NOMO-1 (cell line): ENCODE data around the gene AWAT2.
A peak's percentile ranks its signal among the peaks of the same experiment; 100 is the strongest.

Experiments
- DNase-seq, 2 experiments: peaks; one replicate each; lab custom pipeline; 2025; ENCODE audit not compliant: unreplicated experiment in 2 of 2; lab: John Stamatoyannopoulos, UW

AWAT2 gene

DNA sequence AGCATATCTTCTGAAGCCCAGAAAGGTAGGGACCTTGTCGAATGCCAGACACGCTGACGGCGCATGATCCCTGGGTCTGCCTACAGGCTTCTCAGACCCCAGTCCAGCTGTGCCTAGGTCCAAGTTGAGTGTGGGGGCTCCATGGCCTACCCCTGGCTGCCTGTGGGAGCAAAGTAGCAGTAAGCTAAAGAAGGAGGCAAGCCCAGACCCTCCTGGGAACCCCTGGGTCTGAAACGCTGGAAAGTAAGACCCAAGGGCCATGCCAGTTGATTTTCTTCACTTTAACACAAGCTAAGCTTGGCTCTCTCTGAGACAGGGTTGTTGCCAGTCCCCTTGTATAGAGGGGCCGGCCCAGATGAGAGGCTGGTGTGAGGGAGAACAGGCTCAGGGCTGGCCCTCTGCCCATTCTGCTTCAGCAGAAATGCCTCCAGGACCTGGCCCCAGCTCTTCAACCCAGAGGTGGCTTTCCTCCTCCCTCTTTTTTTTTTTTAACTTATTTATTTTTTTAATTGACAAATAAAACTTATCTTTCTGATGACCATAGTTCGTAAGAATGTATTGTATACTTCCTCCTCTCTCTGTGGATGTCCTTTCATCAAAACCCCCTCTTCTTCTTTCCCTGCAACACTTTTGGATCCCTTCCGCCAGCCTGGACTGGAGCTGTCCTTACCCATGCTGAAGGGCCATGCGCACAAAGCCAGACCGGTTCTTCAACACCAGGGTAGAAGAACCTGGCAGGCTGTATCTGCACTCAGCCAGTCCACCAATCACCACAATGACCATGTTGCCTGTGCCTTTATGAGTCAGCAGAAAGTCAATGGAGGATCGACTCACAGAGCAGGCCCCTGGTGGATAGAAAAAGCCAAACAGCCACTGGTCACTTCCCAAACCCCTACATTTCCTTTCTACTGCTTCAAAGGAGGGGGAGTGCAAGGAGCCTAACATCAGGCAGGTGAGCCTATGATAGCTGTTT, 7.1 kb downstream of the AWAT2 start:
- no peak for DNase-seq

DNA sequence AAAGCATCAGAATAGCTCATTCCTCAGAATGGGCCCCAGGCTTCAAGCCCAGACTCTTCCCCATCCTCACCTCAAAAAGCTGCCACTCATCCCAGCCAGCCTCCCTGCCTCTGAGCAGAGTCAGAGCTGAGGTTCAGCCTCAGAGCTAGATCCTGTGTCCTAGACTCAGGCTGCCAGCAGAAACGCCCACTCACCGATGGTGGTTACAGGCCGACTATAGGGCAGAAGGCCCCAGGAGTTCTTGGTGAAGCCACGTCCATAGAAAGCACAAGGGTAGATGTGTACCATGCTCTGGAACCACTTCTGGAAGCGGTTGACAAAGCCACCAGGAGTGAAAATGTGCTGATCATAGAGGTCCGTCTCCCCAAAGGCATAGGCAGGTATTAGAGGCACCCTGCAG, 7.7 kb downstream of the AWAT2 start:
- DNase-seq, result no peak

DNA sequence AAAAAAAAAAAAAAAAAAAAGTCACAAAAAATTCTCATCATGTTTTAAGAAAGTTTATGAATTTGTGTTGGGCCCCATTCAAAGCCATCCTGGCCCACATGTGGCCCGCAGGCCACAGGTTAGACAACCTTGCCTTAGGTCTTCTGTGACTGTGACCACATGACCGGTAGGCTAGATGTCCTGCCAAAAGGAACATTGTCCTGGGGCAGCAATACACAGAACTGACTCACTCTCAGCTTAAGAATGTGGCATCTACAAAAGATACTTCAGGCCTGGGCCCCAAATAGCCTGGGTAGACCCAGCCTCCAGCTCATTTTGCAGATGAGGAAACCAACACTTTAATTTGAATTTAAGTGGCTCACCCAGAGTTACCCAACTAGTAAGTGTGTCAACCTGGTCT, 10.0 kb downstream of the AWAT2 start:
- no peak for DNase-seq

DNA sequence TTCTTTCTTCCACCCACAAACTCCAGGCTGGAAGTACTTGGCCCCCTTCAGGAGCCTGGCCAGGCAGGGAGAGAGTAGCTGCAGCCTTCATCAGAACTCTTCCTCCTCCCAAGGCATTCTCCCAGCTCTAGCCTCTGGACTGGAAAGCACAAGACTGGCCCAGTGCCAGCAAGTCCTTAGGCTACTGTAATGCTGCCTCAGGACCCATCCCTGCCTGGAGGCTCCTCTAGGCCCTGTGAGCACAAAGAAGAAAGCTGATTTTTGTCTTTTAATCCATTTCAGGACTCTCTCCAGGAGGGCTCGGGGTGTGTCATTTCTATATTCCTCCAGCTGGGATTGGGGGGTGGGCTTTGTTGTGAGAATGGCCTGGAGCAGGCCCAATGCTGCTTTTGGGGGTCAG, 10.8 kb downstream of the AWAT2 start:
- DNase-seq, result no peak

DNA sequence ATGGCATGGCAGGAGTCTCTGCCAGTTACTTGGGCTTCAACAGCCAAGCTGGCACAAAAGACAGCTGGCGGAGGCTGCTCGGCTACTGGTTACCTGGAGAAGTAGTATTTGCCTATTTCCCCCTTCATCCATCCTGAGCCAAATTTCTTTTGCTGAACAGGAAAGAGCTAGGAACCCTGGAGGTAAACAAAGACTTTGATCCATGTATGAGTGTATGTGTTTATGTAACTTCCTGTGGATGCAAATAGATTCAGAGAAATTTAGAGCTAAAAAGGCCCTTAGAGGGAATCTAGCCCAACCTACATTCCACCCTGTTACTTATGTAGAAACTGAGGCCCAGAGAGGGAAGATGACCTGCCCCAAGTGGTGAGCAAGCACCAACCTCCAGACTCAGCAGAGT, 11.2 kb downstream of the AWAT2 start:
- no peak for DNase-seq

DNA sequence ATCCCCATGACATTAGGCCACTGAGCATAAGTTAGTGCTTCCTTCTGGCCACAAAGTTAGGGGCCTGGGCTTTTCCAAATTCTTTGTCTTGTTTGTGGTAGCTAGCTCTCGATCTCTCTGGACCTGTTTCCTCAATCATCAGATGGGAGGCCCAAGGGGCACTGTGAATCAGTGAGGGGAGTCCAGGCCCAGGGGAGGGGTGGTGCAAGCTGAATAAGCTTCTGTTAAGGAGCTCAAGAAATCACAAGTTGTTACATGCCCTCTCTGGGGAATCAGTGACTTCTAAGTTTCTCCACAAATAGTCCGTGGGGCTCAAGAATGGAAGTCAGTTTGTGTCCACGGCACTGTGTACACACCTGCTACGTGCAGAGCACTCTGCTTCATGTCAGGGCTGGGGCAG, 15.1 kb downstream of the AWAT2 start:
- no peak for DNase-seq

DNA sequence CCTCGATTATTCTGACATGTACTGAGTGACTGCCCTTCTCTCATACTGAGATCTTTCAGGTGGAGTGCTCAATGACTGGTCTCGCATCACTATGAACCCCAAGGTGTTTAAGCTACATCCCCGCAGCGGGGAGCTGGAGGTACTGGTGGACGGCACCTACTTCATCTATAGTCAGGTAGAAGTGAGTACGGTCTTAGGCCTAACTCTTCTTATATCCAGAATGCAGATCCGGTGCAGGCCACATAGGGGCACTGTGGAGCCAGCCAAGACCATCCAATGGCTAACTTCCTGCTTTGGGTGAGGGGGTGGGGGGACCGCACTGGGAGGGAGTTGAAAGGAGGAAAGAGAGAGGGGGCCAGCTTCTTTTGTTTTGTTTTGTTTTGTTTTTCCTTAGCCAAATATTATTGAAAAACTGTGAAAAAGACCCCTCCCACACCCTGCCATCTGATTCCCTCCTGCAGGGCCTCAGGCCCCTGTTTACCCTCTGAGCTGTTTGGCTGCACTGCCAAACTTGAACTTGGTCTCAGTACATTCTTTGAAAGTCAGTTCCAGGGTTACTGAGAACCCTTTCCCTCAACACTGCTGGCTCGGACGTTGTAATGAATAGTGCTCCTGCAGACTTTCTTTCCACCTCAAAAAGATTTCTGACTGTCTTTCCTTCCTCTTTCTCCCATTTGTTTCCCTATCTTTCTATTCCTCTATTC, 16.2 kb downstream of the AWAT2 start:
- DNase-seq, result peak; percentile 3 to 23

DNA sequence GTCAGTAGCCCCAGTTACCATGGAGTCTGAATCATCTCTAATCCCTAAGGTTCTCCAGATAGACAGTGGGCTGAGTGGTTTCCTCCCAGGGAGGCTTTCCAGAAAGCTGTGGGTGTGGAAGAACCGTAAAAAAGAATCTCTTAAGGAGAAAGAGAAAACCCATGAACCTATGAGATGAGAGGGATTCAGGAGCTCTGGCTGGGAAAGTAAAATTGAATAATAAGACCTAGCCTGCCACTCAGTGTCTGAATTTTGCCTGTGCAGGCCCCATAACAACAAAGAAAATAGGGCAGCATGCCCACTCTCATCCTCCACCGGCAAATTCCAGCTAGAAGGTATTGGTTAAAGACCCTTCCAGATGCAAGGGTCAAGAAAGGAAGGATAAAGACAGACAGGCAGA, 16.9 kb downstream of the AWAT2 start:
- no peak for DNase-seq

DNA sequence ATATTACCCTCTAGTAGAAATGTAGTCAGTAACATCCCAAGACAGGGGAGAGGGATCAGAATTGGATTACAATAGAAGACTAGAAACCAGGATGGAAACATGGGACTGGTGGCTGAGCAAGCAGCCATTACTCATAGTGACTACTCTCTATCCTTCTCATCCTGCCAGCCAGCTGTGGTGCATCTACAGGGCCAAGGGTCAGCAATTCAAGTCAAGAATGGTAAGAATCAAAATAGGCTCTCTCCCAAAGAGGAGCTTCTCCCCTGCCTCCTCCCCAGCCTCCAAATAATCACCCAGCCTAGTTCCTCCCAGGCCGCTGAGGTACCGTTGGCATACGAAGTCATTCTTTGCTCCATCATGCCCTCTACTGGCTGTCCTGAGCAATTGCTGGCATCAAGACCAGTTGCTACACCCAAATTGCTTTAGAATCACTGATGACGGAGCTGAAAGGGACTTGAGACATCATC, 19.4 kb downstream of the AWAT2 start:
- peak; percentile 8 to 60 for DNase-seq

DNA sequence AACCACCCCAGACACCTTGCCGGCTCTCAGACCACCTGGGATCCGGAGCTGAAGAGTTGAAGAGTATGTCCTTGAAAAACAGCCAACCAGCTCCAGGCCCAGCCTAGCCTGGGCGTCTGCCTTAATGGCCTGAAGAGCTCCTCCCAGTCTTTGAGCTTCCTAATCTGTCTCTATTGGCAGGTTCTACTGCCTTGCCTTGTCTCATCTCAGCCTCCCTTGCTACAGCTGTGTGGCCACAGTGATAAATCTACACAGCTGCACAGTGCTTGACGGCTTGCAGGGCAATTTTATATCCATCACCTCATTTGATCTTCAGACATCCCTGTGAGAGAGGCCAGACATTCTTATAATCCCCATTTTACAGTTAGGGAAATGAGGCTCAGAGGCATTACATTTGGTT, 19.9 kb downstream of the AWAT2 start:
- no peak for DNase-seq

DNA sequence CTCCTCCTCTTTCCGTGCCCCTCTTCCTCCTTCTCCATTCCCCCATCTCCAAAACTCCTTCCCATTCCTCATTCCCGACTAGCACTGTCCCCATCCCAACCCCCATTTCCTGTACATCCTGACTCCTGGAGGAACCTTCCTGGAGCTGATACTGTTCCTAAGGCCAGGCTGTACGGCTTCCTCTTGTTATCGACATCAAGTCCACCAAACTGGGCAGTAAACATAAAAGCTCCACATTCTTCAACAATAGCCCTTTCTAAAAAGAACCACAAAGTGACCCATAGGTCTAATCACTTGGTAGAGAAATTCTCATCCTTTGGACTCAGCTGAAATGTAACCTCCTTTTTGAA, 22.9 kb downstream of the AWAT2 start:
- no peak for DNase-seq

DNA sequence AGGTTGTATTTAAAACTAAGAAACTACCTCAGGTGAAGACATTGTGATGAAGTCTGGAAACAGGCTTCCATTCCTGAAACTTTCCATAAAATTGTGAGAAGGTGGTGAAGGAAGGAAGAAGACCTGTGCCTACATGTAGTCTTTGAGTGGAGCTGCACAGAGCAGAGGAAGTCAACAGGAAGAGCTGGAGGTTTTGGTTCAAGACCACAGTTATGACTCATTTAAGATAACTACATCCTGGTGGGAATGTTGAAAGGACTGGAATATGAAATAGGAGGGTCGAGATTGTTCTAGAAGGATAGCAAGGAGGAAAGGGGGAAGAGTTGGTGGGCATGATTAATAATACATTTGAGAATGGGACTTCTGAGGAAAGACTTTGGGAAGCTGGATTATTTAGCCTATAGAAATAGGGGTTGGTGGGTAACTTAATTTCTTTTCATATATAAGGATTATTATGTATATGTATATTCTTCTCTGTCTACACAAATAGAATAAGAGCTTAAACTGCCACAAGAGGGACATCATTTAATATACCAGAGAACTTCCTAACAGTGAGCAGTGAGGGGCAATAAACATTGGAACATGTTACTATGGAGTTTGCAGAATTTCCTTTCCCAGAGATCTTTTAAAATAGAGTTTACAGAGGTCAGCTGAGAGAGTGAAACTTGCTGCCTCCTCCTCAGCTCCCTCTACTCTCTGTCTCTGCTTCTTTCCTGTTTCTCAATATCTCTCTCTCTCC, 23.5 kb downstream of the AWAT2 start:
- no peak for DNase-seq

DNA sequence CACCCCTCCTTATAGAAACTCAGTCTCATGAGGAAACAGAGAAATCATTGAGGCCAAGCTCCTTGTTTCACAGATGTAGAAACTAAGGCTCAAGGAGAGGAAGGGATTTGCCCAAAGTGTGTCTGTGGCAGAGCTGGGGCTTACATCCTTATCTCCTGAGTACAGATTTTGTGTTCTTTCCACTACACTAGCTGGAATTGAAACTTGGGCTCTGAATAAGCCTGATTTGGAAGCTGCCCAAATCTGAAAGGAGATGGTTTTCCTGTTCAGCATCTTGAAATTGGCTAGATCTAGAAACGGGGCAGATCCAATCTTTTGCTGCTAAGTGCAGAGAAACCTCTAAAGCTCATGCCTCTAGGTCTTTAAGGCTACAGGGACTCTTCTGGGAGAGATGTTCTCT, 24.3 kb downstream of the AWAT2 start:
- no peak for DNase-seq

DNA sequence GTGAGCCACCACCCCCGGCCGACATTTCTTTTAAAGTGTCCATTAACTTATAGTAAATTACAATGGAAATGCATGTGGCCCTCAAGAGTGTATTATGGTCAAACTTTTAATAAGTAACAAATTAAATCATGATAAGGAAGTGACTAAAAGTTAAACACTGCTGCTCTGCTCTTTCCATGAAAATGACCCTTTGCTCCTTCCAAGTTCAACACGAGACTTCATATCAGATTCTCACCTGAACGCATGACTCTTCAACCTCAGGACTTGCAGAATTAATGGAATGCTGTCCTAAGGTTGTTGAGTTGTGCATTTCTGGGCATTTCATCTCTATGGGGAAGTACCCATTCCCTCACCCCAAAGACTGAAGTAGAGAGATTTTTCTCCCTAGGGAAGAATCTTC, 27.1 kb downstream of the AWAT2 start:
- DNase-seq, result no peak

DNA sequence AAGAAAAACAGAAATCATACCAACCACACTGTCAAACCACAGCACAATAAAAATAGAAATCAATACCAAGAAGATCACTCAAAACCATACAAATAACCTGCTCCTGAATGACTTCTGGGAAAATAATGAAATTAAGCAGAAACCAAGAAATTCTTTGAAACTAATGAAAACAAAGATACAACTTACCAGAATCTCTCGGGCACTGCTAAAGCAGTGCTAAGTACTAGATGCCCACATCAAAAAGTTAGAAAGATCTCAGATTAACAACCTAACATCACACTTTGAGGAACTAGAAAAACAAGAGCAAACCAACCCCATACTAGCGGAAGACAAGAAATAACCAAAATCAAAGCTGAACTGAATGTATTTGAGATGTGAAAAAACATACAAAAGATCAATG, 33.2 kb downstream of the AWAT2 start:
- no peak for DNase-seq

DNA sequence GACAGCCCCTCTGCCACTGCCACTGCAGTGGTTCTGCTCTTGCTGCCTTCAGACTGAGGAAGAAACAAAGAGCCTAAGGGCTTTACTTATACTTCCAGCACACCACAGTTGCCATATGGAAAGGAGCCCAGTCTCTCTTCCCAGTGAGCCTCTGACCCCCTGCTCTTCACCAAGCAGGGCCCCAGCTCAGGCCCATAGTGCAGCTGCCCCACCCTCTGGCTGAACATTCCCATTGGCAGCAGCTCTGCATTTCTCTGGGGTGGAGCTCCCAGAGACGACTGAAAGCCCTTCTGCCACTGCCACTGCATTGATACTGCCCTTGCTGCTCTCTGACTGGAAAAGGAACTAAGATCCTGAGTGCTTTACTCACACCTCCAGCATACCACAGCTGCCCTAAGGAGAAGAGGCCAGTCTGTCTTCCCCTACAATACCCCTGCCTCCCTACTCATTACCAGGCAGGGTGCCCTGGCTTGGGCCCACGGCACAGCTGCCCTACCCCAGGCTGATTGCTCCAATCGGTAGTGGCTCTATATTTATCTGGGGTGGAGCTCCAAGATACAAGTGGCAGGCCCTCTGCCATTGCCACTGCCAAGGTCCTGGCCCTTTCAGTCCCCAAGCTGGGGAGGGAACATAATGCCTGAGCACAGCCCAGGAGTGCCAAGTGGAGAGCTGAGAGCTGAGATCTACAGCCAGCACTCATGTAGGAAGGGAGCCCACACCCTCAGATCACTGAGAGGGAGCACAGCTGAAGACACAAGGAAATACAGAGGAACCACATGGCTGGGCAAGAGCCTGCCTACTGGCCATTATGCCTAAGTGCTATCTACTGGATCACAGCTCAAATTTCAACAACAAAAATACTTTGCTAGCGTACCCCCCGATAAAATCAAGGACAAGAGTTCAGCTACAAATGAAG, 36.0 kb downstream of the AWAT2 start:
- no peak for DNase-seq

DNA sequence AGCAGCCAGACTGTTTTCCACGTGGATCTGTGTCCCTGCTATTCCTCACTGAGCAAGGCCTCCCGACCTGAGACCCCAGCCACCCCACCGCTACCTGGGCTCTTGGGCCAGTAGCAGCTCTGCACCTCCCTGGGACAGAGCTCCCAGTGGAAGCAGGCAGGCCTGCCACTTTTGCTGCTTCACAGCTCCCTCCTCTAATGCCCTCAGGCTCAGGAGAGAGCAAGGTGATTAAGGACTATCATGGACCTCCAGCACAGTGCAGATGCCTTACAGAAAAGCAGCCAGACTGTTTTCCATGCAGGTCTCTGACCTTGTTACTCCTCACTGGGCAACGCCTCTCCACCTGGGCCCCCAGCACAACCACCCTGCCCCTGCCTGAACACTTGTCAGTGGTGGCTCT, 37.0 kb downstream of the AWAT2 start:
- no peak for DNase-seq

DNA sequence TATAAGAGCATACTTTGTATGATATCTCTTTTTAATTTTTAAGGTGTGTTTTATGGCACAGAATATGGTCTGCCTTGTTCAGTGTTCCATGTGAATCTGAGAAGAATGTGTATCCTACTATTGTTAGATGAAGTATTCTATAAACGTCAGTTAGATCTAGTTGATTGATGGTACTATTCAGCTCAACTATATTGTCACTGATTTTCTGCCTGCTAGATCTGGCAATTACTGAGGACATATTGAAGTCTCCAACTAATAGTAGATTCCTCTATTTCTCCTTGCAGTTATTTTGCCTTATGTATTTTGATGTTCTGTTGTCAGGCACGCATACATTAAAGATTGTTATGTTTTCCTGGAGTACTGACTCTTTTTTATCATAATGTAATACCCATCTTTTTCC, 39.8 kb downstream of the AWAT2 start:
- DNase-seq, result no peak

DNA sequence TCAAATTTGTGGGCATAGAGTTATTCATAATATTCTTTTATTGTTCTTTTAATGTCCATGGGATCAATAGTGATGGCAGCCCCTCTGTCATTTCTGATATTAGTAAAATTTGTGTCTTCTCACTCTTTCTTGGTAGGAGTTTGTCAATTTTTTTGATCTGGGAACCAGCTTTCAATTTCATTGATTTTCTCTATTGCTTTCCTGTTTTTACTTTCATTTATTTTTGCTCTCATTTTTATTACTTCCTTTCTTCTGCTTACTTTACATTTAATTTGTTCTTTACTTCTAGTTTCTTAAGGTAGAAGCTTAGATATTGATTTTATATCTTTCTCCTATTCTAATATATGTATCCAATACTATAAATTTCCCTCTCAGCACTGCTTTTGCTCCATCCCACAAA, 40.7 kb downstream of the AWAT2 start:
- no peak for DNase-seq

DNA sequence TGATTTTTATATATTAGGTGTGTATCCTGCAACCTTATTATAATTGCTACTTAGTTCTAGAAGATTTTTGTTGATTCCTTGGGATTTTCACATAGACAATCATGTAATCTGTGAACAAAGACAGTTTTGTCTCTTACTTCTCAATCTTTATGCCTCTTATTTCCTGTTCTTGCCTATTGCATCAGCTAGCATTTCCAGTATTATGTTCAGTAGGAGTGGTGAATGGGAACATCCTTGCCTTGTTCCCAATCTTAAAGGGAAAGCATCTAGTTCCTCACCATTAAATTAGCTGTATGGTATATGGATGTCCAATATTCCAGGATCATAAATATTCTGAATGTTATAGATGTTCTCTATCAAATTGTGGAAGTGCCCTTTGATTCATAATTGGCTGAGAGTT, 41.8 kb downstream of the AWAT2 start:
- no peak for DNase-seq
